Adipocyte (in vitro differentiated cells): ENCODE measurements around the gene BRD1.

Source experiments
- DNase-seq: peaks from one replicate; pipeline ENCODE4 v3.0.0-alpha.2; 2015; ENCODE audit warnings: low read depth
- H3K27me3 ChIP-seq: replicated peaks from 2 replicates; pipeline ENCODE4 v1.7.0; 2013; ENCODE audit warnings: mild to moderate bottlenecking, low read length, moderate library complexity; ENCODE audit not compliant: control insufficient read depth, insufficient read depth
- H3K36me3 ChIP-seq: 2 replicates; pipeline ENCODE4 v1.7.0; 2013; ENCODE audit warnings: low read length, mild to moderate bottlenecking, moderate library complexity; ENCODE audit not compliant: control insufficient read depth, insufficient read depth, severe bottlenecking
- H3K4me1 ChIP-seq: 2 replicates; pipeline ENCODE4 v1.7.0; 2013; ENCODE audit warnings: mild to moderate bottlenecking, low read length, moderate library complexity; ENCODE audit not compliant: control insufficient read depth, insufficient read depth
- H3K4me3 ChIP-seq: 2 replicates; pipeline ENCODE4 v1.7.0; 2013; ENCODE audit warnings: mild to moderate bottlenecking, low read length, moderate library complexity
- H3K9ac ChIP-seq: 2 replicates; pipeline ENCODE4 v1.7.0; 2013; ENCODE audit warnings: mild to moderate bottlenecking, low read length, moderate library complexity
- H3K9me3 ChIP-seq: 2 replicates; pipeline ENCODE4 v1.7.0; 2013; ENCODE audit warnings: mild to moderate bottlenecking, low read length, moderate library complexity; ENCODE audit not compliant: control insufficient read depth

The BRD1 gene

DNA sequence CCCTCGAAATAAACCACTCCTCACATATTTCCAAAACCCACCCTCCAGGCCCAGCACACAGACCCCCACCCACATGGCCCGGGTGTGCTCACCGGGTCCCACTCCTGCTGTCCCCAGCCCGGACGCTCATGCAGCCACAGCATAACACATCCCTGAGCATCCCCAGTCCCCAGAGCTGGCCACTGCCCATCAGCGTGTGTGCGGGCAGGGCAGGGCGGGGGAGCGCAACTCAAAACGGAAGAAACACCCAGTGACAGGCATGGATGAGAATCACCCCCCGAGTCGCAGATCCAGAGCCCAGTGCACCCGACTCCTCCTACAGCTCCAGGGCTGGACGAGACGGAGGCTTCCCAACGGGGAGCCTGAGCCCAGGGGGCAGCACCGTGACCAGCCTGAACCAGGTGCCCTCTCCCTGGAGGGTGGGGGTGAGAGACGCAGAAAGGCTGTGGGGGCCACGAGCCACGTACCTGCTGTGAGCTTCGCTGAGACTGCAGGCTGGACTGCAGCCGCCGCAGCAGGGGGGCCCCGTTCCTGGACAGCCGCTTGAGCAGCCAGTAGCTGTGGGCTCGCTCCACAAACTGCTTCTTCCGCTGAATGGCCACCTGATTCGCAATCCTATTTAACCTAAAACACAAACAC is 23.8 kb downstream of the BRD1 start:
- Histone ChIP-seq H3K36me3 (peaks cover 23% of the 10 kb centered on the region), H3K27me3 (no peaks in the 10 kb centered on the region), H3K9me3 (no peaks in the 10 kb centered on the region), H3K4me3 (no peak overlapping the region), H3K4me1 (no peaks in the 10 kb centered on the region), H3K9ac (no peak overlapping the region)
- no peak for DNase-seq

DNA sequence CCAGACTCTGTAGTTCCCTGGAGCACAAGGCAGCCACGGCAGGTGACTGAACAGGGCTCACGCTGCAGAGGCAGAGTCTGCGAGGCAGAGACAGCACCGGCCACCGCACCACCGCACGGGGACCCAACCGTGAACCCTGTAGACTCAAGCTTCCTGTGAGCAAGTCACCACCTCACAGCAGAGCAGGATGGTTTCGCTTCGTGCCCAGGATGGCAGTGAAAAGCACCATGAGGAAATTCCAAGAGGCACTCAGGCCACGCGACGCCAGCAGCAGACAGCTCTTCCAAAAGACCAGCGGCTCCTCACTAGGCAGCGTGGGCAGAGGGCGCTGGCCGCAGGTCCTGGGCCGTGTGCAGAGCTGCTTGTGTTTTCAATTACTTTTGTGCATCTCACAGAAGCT is 24.5 kb downstream of the BRD1 start:
- Histone ChIP-seq H3K4me1 (no peaks in the 10 kb centered on the region), H3K4me3 (no peak overlapping the region), H3K9ac (no peak overlapping the region), H3K9me3 (no peaks in the 10 kb centered on the region), H3K36me3 (peaks cover 30% of the 10 kb centered on the region), H3K27me3 (no peaks in the 10 kb centered on the region)
- DNase-seq: no peak

DNA sequence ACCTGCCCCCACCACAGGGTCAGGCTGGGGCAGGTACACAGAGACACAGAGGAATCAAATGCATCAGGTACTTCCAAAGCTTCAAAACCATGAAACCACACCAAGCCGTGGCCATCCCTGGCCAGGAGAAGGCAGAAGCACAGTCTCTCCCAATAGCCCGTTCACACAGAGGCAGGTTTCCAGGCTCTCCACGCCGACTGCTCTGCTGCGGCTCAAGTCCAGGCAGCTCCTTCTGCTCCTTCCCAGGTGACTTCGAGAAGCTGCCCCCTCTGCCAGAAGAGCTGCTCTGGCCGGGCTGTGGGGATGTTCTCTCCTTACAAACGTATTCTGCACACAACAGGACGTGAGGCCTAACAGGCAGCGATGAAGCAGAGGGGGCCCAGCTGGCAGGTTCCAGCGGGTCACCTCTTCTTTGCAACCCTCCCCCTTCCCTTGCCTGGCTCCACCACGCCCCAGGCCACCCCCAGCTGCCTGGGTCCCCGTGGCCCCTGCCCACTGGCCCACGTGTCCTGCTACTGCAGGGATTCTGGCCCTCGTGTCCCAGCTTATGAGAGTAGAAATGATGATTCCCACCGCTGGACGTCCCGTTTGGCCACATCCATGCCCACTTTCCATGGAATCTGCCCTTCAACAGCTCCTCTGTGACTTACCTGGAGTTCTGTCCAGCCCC is 26.1 kb downstream of the BRD1 start:
- Histone ChIP-seq H3K9ac (no peak overlapping the region), H3K4me3 (no peak overlapping the region), H3K9me3 (no peaks in the 10 kb centered on the region), H3K36me3 (peaks cover 46% of the 10 kb centered on the region), H3K4me1 (no peaks in the 10 kb centered on the region), H3K27me3 (no peaks in the 10 kb centered on the region)
- no peak for DNase-seq

DNA sequence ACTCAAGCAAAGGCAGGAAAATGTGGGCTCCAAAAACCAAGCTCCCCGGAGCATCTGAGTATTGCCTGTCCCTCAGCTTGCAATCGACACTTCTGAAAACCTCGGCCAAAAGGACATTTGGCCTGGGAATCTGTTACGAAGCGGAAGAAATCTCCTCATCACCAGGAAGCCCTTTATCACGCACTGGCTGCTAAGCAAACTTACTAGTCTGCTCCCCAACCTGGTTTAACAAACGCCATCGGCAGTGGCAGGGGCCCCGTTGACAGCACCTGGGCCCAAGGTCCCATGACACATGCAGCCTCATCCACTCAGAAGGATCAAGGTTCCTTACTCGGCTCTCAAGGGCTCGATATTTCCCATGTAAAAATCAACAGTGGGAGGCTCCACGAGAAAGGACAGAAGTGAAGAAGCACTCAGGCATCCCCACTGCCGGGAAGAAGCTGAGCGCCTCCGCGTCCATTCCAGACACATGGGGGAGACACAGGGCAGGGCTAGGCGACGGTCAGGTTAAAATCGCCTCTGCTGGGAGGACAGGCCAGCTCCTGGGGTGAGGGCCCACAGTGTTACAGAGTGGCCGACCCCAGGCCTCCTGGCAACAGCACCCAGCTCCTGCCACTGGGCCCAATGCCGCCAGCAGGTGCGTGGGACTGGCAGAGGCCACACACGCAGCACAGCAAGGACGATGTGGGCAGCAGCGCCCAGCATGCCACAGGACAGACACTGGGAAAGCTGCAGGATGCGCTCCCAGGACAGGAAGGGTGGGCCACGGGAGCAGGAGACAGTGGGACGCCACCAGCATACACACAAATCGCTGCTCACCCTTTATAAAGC is 27.1 kb downstream of the BRD1 start:
- Histone ChIP-seq H3K9me3 (no peaks in the 10 kb centered on the region), H3K27me3 (no peaks in the 10 kb centered on the region), H3K4me1 (no peaks in the 10 kb centered on the region), H3K4me3 (no peak overlapping the region), H3K36me3 (peaks cover 51% of the 10 kb centered on the region), H3K9ac (no peak overlapping the region)
- no peak for DNase-seq

DNA sequence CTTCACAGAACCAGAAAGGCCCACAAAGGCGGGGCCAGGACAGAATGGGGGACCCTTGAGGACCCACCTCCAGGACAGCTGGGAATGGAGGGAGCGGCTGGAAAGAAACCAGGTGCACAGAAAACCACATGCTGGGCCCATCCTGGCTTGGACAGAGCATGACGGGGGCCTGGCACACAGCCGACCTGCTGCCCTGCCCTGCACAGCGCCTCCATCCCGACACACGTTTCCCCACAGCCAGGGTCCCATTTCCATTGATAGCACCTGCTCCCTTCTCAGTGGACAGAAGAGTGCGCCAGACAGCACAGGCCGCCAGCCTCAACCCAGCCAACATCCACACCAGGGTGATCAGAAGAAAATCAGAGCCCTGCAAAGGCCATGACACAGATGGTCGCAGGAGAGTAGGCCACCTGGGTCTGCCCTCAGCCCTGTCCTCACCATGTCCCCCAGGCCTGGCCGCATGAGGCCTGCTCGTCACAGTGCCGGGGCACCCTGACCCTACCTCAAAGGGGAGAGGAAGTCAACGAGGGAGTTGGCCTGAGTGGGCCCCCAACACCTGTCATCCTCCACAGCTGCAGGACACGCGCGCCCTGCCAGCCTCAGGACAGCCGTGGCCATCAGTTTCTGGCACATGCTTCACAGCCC is 28.1 kb downstream of the BRD1 start:
- H3K9ac ChIP-seq: no peak overlapping the region
- no peak for DNase-seq
- H3K9me3 ChIP-seq: no peaks in the 10 kb centered on the region
- H3K27me3 ChIP-seq: no peaks in the 10 kb centered on the region
- H3K4me3 ChIP-seq: no peak overlapping the region
- peaks cover 62% of the 10 kb centered on the region for H3K36me3 ChIP-seq
- no peaks in the 10 kb centered on the region for H3K4me1 ChIP-seq

DNA sequence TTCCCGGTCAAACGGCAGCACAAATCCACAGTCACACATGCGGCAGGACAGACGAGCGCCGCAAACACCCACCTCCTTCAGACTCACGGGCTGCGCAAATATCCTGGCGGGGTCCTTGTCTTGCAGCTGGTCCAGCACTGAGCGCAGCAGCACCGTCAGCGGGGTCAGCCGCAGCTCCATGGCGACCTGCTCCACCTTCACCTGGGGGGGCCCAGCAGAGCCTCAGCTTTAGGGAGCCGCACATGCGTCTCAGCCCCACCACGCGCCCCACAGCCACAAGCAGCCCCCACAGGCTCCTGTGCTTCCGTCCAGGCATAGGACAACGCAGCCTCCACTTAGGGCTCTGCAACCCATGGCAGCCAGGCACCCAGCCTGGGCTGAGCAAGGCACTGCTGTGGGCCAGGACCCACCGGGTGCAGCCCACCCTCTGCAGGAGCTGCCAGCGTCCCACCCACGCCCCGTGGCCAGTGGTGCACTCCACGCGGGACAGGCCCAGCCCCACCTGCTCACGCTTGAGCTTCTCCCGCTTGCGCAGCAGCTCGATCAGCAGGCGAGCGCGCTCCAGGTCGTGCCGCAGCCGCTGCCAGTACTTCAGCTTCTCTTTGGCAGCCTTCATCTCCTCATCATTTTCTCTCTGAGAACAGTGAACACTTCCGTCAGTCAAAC is 29.1 kb downstream of the BRD1 start:
- DNase-seq: no peak
- peaks cover 67% of the 10 kb centered on the region for H3K36me3 ChIP-seq
- H3K27me3 ChIP-seq: no peaks in the 10 kb centered on the region
- no peaks in the 10 kb centered on the region for H3K9me3 ChIP-seq
- no peak overlapping the region for H3K4me3 ChIP-seq
- no peak overlapping the region for H3K9ac ChIP-seq
- H3K4me1 ChIP-seq: no peaks in the 10 kb centered on the region

DNA sequence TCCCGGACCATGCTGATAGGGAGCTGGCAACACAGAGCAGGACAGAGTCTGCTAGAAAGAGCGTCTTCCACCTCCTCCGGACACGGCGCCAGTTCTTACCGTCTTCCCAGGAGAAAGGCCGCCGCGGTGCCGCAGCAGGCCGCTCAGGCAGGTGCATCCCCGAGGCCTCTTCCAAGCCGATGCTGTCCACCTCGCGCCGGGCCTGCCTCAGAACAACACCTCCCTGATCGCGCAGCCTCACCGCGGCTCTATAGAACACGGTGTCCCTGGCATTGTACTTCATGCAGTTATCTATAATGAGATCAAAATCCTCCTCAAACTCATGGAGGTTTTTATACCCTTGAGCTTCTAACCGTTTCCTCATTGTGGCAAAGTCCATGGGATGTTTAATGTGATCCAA is 30.0 kb downstream of the BRD1 start:
- H3K4me1 ChIP-seq: no peaks in the 10 kb centered on the region
- no peaks in the 10 kb centered on the region for H3K9me3 ChIP-seq
- H3K9ac ChIP-seq: no peak overlapping the region
- peaks cover 71% of the 10 kb centered on the region for H3K36me3 ChIP-seq
- no peak overlapping the region for H3K4me3 ChIP-seq
- no peaks in the 10 kb centered on the region for H3K27me3 ChIP-seq
- DNase-seq: no peak

DNA sequence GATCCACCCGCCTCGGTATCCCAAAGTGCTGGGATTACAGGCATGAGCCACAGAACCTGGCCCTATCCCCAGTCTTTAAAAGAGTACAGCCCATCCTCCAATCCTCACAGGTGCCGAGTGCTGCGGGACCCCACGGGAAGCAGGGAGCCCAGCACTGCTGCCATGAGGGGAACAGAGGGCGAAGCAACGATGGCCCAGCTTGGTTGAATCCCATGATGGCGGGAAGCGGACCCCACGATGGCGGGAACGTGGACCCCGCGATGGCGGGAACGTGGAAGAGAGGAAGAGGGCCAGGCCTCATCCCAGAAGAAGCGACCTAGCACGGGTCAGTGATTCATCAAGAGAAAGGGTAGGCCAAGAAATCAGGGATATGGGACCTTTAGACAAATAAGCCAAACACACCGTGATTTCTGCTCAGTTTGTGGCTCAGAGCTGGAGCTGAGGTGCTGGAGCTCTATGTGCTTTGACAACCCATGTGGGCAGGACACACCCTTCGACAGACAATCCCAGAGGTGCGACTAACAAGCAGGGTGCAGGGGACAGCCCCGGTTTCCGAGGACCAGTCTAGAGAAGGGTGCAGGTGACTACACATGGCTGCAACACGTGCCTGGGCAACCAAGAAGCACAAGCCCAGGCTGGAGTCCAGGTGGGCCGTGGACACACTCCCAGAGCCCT is 30.9 kb downstream of the BRD1 start:
- H3K27me3 ChIP-seq: no peaks in the 10 kb centered on the region
- no peaks in the 10 kb centered on the region for H3K9me3 ChIP-seq
- no peak for DNase-seq
- H3K36me3 ChIP-seq: peaks cover 79% of the 10 kb centered on the region
- H3K4me3 ChIP-seq: no peak overlapping the region
- H3K4me1 ChIP-seq: no peaks in the 10 kb centered on the region
- no peak overlapping the region for H3K9ac ChIP-seq

DNA sequence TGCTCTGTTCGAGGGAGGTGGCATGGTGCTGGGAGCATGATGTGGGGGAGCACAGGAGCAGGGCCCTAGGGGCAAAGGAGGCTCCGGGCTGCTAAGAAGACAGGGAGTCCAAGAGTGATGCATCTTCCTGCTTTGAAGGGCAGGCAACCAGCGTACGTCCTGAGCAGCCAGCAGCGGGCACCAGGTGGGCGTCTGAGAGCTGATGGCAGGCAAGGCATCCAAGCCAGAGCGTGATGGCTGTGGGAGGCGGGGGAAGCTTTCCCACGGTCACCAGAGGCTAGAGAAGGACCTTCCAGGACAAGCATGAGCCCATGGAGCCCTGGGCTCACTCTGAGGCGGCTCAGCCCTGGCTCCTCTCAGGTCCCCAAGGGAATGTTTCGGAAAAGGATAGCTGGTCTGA is 32.2 kb downstream of the BRD1 start:
- H3K27me3 ChIP-seq: no peaks in the 10 kb centered on the region
- peaks cover 10% of the 10 kb centered on the region for H3K4me1 ChIP-seq
- no peak overlapping the region for H3K4me3 ChIP-seq
- H3K9me3 ChIP-seq: no peaks in the 10 kb centered on the region
- no peak overlapping the region for H3K9ac ChIP-seq
- no peak for DNase-seq
- H3K36me3 ChIP-seq: peaks cover 71% of the 10 kb centered on the region

DNA sequence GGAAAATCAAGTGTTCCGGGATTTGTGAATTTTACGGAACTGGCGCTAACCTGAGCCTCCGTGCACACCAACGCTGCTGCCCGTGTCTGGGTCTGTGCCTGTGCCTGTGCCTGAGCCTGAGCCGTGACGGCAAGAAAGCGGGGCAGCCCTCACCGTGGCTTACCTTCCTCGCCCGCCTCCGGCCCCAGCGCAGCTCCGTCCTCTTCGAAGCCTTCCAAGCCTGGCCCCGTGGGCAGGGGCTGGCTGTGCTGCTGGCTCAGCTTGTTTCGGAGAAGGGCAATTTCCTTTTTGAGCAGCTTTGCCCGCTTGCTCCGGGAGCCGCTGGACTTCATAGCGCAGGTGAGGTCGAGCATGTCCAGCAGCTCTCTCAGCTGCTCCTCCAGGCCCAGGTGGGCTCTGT is 33.8 kb downstream of the BRD1 start:
- Histone ChIP-seq H3K9me3 (no peaks in the 10 kb centered on the region), H3K9ac (no peak overlapping the region), H3K36me3 (peaks cover 68% of the 10 kb centered on the region), H3K4me3 (no peak overlapping the region), H3K27me3 (no peaks in the 10 kb centered on the region), H3K4me1 (peaks cover 27% of the 10 kb centered on the region)
- no peak for DNase-seq
